Omental fat pad (tissue), 4 donors: ENCODE measurements around the gene SNRNP27. TPM values are rescaled to one million over a fixed set of nuclear protein-coding genes. Genes with fewer than 3 reads are reported as not detected.
A peak's percentile ranks its signal among the peaks of the same experiment; 100 is the strongest.

Experiments
- ATAC-seq: fragments of 150-250 bp; one replicate; pipeline ENCODE4 v1.9.1; 2016; ENCODE audit warnings: mild to moderate bottlenecking, moderate library complexity; ENCODE audit not compliant: low FRiP score
- DNase-seq: peaks from one replicate; pipeline ENCODE4 v3.0.0-alpha.2; 2019; ENCODE audit warnings: low spot score
- CTCF ChIP-seq, 3 donors: fragments of 450-650 bp; IDR thresholded peaks; one replicate each; pipeline ENCODE4 v1.5.1; 2016 to 2017; ENCODE audit warnings: antibody characterized with exemption in 3 of 3, mild to moderate bottlenecking in 3 of 3, moderate library complexity in 2 of 3
- total RNA-seq, 4 donors: library from RNA; depleted of rRNA; stranded (reverse); fragments of >200 nt; gene quantifications; one replicate each; pipeline ENCODE4 v1.1.0, GENCODE V29; 2016

Gene SNRNP27
- 10 to 100 TPM; 56.0 to 92.1 (median 72.1) TPM for total RNA-seq

GRCh38 chr2:69893684-69894551, at the start of gene SNRNP27:
TSS of gene SNRNP27 (plus strand) at chr2:69893956. CDS start at chr2:69893985, 29 bp downstream.
- peak; percentile 79 for ATAC-seq
- DNase-seq: peak; percentile 50
- TF ChIP-seq CTCF (IDR thresholded peaks at IDR 0.05): no peak

- ATAC-seq: no peak
- no peak for DNase-seq
- no peak for TF ChIP-seq CTCF (IDR thresholded peaks at IDR 0.05)
Measured at GRCh38 chr2:69843993-69844392, 49.8 kb upstream of the SNRNP27 start.

DNA sequence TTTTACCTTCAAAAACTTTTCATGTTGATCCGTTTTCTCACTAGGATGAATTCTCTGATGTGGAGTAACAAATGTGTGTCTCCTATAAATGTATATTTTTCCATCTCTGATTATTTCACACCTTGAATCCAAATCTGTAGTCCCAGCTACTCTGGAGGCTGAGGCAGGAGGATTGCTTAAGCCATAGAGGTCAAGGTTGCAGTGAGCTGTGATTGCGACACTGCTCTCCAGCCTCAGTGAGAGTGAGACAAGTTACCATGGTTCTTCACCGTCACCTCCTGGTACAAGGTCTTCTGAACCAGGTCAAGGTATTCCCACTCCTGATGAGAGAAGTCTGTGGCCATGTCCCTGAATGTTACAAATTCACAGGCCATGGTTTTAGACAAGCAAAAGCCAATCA, 49.2 kb upstream of the SNRNP27 start:
- TF ChIP-seq CTCF (IDR thresholded peaks at IDR 0.05): no peak
- no peak for DNase-seq
- no peak for ATAC-seq

DNA sequence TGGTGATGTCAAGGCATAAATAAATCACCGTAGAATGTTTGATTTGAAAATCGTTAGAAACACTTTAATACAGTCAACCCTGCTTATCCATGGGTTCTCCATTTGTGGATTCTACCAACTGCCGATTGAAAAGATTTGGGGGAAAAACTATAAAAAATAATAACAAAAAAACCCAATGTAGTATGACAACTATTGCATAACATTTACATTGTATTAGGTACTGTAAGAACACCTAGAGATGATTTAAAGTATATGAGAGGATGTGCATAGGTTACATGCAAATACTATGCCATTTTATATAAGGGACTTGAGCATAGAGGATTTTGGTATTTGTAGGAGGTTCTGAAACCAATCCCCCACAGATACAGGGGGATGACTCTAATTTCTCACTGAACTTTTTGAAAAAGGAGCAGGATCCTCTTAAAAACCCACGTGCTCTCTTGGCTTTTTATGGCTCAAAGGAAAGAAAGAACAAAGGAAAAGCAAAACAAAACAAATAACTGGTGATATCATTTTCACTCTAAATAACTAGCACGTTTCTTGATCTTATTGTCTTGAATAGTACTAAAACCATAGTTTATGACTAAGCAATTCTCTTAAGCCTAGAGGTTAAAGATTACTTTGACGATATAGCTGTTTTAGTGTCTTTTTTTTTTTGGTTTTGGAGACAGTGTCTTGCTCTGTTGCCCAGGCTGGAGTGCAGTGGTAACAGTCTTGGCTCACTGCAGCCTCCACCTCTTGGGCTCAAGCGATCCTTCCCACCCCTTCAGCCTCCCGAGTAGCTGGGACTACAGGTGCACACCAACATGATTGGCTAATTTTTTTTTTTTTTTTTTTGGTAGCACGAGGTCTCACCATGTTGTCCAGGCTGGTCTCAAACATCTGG, 47.3 kb upstream of the SNRNP27 start:
- ATAC-seq (no peak), DNase-seq (no peak)
- TF ChIP-seq CTCF (IDR thresholded peaks at IDR 0.05): no peak

DNA sequence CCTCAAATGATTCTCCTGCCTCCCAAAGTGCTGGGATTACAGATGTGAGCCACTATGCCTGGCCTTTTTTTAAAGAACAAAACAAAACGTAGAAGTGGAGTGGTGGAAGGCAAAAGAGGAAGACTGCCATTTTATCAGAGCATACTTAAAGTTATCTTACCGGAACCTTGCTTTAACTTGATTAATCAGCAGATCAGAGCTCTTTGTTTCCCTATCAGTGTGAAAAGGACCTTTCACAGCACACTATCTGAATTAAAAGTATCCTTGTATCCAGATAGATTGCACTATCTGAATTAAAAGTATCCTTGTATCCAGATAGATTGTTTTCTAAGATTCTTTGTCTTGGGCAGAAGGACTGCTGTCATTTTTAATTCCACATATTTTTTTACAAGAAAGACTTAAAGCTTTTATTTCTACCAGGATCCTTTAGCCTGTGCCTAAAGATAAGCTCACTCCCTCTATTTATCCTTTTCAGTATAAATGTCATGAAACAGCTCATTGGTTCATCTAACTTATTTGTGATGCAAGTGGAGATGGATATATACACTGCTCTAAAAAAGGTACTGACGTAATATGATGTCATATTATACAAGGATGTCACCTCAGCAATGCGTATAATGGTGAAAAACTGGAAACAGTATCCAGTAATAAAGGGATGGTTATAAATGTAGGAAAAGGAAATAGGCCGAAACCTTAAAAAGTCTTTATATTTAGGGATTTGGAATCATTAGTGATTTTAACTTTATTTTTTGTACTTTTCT, 46.5 kb upstream of the SNRNP27 start:
- TF ChIP-seq CTCF (IDR thresholded peaks at IDR 0.05): no peak
- no peak for ATAC-seq
- no peak for DNase-seq

DNA sequence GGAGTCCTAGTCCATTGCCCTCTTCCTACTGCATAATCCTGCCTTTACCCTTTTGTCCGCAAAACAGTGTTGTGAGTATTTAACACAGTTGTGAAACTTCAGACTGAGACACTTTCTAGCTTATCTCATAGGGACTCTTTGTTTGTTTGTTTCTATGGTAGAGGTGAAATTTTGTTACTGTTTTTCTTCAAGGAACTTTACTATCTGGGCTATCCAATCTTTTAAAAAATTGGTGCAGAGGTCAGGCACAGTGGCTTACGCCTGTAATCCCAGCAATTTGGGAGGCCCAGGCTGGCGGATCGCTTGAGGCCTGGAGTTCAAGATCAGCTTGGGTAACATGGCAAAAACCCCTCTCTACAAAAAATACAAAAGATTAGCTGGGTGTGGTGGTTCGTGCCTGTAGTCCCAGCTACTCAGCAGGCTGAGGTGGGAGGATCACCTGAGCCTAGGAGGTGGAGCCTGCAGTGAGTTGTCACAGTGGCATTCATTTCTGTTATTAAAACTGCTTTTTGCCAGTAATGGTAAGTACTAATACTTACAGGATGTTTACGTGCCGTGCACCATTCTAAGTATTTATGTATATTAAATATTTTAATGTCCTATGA, 45.5 kb upstream of the SNRNP27 start:
- DNase-seq: no peak
- TF ChIP-seq CTCF (IDR thresholded peaks at IDR 0.05): no peak
- ATAC-seq: no peak
